Measurements from ENCODE around the gene CCNB3. TPM values are rescaled to one million over a fixed set of nuclear protein-coding genes. Genes with fewer than 3 reads are reported as not detected.

The CCNB3 gene
- total RNA-seq, result 1 to 10 TPM in 1 of 6 experiments, under 1 TPM in 5; 0.18 to 1.5 (median 0.42) TPM
- long read RNA-seq, result 0 reads

DNA sequence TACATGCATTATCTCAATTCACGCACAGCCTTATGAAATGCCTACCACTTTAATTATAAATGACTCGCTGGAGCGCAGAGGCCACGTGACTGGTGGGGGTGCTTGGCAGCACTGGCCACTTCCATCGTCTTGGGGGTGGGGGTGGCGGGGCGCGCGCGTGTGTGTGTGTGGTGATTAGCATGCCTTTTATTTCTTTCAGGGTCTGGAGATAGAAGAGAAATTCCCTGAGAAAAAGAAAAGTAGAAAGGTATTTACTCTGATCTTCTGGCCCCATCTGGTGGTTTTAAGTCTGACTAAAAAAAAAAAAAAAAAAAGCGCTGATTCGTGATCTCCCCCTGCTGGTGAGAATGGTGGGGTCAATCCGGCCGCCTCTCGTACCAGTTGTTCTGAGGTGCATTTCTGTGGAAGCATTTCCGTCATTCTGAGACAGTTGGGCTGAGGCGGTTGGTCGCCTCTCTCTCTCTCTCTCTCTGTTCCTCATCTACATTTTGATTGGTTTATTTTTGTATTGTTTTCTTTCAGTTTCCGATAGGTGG is at the start of gene CCNB3:
CCNB3 (plus strand) TSS at position 402 of the 536 bp plus-strand sequence. CDS start 80,399 bp downstream, outside the sequence.
- no peaks in the 10 kb centered on the region for H3K4me1 ChIP-seq
- WGBS (ENCODE audit: insufficient coverage, low coverage, low lambda C conversion rate, missing lambda C conversion rate), result 7% methylated on average over 19 of the region's 19 CpGs
- peak; percentile 25 for TF ChIP-seq POLR2A (IDR thresholded peaks at IDR 0.05)
- TF ChIP-seq, protein P1, sequence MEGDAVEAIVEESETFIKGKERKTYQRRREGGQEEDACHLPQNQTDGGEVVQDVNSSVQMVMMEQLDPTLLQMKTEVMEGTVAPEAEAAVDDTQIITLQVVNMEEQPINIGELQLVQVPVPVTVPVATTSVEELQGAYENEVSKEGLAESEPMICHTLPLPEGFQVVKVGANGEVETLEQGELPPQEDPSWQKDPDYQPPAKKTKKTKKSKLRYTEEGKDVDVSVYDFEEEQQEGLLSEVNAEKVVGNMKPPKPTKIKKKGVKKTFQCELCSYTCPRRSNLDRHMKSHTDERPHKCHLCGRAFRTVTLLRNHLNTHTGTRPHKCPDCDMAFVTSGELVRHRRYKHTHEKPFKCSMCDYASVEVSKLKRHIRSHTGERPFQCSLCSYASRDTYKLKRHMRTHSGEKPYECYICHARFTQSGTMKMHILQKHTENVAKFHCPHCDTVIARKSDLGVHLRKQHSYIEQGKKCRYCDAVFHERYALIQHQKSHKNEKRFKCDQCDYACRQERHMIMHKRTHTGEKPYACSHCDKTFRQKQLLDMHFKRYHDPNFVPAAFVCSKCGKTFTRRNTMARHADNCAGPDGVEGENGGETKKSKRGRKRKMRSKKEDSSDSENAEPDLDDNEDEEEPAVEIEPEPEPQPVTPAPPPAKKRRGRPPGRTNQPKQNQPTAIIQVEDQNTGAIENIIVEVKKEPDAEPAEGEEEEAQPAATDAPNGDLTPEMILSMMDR (IDR thresholded peaks at IDR 0.05), result peak; percentile 61 to 75 (median 70)
- no peaks in the 10 kb centered on the region for H3K36me3 ChIP-seq
- intact Hi-C loops (cut with DNase I), result no loop called here
- no peak within 1 kb of the TSS for H3K27ac ChIP-seq
- H3K4me3 ChIP-seq, result peak within 1 kb of the TSS; percentile 9 to 22 (median 16)
- ATAC-seq (peak; percentile 91 to 98 (median 94)), DNase-seq (peak; percentile 64 to 75 (median 70))
- no peaks in the 10 kb centered on the region for H3K9me3 ChIP-seq
- H3K27me3 ChIP-seq, result no peaks in the 10 kb centered on the region

DNA sequence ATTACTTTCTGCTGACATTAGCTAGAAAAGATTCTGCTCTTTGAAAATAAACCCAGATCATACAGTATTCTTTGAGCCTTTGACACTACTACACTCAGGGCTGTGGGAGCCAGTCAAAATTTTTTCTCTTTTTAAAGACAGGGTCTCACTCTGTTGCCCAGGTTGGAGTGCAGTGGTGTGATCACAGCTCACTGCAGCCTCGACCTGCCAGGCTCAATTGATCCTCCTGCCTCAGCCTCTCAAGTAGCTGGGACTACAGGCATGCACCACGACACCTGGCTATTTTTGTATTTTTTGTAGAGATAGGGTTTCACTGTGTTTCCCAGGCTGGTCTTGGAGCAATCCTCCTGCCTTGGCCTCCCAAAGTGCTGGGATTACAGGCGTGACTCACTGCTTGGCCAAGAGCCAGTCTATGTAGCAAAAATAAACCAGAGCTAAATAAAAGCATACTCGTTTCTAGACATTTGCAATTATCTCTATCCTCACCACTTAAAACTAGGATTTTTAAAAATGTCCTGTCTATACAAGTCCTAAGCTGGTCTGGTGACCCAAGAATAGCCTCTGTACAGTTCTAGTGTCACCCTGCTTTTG is 46.9 kb upstream of the CCNB3 start:
- Histone ChIP-seq H3K4me1 (no peaks in the 10 kb centered on the region), H3K27me3 (no peaks in the 10 kb centered on the region), H3K9me3 (no peaks in the 10 kb centered on the region), H3K27ac (no peak overlapping the region), H3K4me3 (no peak overlapping the region), H3K36me3 (no peaks in the 10 kb centered on the region)
- no peak for TF ChIP-seq POLR2A (IDR thresholded peaks at IDR 0.05)
- TF ChIP-seq, protein P1 (IDR thresholded peaks at IDR 0.05), result no peak
- no peak for ATAC-seq
- no peak for DNase-seq
- 44% methylated on average over 4 of the region's 4 CpGs for WGBS (ENCODE audit: insufficient coverage, low coverage, low lambda C conversion rate, missing lambda C conversion rate)
- intact Hi-C loops (cut with DNase I), result no loop called here

GRCh38 chrX:50158593-50158992 is 46.0 kb upstream of the CCNB3 start:
- TF ChIP-seq, protein P1 (IDR thresholded peaks at IDR 0.05), result no peak
- TF ChIP-seq POLR2A (IDR thresholded peaks at IDR 0.05), result no peak
- no peak overlapping the region for H3K27ac ChIP-seq
- DNase-seq (no peak), ATAC-seq (no peak)
- no peaks in the 10 kb centered on the region for H3K9me3 ChIP-seq
- H3K4me3 ChIP-seq, result no peak overlapping the region
- 47% methylated on average over 1 of the region's 1 CpG for WGBS (ENCODE audit: insufficient coverage, low coverage, low lambda C conversion rate, missing lambda C conversion rate)
- no peaks in the 10 kb centered on the region for H3K36me3 ChIP-seq
- H3K27me3 ChIP-seq, result no peaks in the 10 kb centered on the region
- no peaks in the 10 kb centered on the region for H3K4me1 ChIP-seq
- intact Hi-C loops (cut with DNase I), result no loop called here

DNA sequence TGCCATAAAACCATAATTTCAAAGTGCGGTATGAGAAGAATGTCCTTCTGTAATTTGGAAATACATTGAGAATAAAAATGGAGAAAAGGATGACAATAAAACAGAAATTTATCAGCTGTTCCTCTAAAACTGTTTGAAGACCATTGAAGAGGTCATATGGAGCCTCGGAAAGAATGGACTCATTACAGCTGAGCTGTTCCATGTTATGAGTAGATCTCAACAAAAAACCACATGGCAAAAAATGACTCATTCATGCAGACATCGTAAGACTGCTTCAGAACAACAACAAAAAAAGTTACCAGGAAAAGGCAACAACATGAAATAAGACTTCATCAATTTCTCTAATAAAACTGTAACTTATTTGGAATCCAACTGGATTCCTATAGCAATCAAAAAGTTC is 43.4 kb upstream of the CCNB3 start:
- H3K27ac ChIP-seq, result no peak overlapping the region
- no peak for TF ChIP-seq POLR2A (IDR thresholded peaks at IDR 0.05)
- TF ChIP-seq, protein P1 (IDR thresholded peaks at IDR 0.05), result no peak
- no peak overlapping the region for H3K4me3 ChIP-seq
- H3K27me3 ChIP-seq, result no peaks in the 10 kb centered on the region
- H3K4me1 ChIP-seq, result no peaks in the 10 kb centered on the region
- DNase-seq, result no peak
- intact Hi-C loops (cut with DNase I), result no loop called here
- no peaks in the 10 kb centered on the region for H3K36me3 ChIP-seq
- H3K9me3 ChIP-seq, result no peaks in the 10 kb centered on the region
- ATAC-seq, result no peak
- 62% methylated on average over 3 of the region's 3 CpGs for WGBS (ENCODE audit: insufficient coverage, low coverage, low lambda C conversion rate, missing lambda C conversion rate)

All from right lobe of liver (tissue), 6 donors.